CD4-positive, alpha-beta memory T cell (primary cell): ENCODE data around the gene UST. TPM values are rescaled to one million over a fixed set of nuclear protein-coding genes. Genes with fewer than 3 reads are reported as not detected.

ENCODE experiments used
- CTCF ChIA-PET: fragments of 350-600 bp; sonication (Branson Sonifier 250); formaldehyde crosslinking; loops from one replicate; lab custom pipeline; 2021; ENCODE audit warnings: inconsistent platforms; ENCODE audit not compliant: partially characterized antibody; lab: Charles Lee
- POLR2A ChIA-PET: fragments of 350-600 bp; sonication (Branson Sonifier 250); formaldehyde crosslinking; loops from one replicate; lab custom pipeline; 2021; ENCODE audit not compliant: partially characterized antibody; lab: Charles Lee
- DNase-seq, 5 donors: peaks; one replicate each; pipeline versions ENCODE4 v3.0.0 to v3.0.0-alpha.2; 2020 to 2022; ENCODE audit warnings: mixed read lengths in 1 of 5
- H3K27ac ChIP-seq: one replicate; pipeline ENCODE4 v1.7.0; 2013; ENCODE audit warnings: low read depth, low read length
- H3K27me3 ChIP-seq: 2 replicates; pipeline ENCODE4 v1.7.0; 2013; ENCODE audit warnings: mild to moderate bottlenecking, low read length, moderate library complexity; ENCODE audit not compliant: insufficient read depth
- H3K36me3 ChIP-seq: 2 replicates; pipeline ENCODE4 v1.7.0; 2013; ENCODE audit warnings: mild to moderate bottlenecking, low read length, moderate library complexity; ENCODE audit not compliant: insufficient read depth
- H3K4me1 ChIP-seq: 2 replicates; pipeline ENCODE4 v1.7.0; 2013; ENCODE audit warnings: mild to moderate bottlenecking, low read length, moderate library complexity; ENCODE audit not compliant: insufficient read depth
- H3K4me3 ChIP-seq, 2 donors: one replicate each; pipeline ENCODE4 v1.7.0; 2013; ENCODE audit warnings: low read length in 2 of 2, mild to moderate bottlenecking in 1 of 2
- H3K9me3 ChIP-seq, 2 donors: one replicate each; pipeline ENCODE4 v1.7.0; 2013; ENCODE audit warnings: low read length in 2 of 2, control low read depth in 1 of 2; ENCODE audit not compliant: control insufficient read depth in 1 of 2
- H3K27ac Mint-ChIP-seq, 7 donors: one replicate each; pipeline ENCODE4 v1.8.0; 2020 to 2021; ENCODE audit warnings: mixed read lengths in 7 of 7, mild to moderate bottlenecking in 6 of 7, inconsistent platforms in 3 of 7, moderate library complexity in 3 of 7
- H3K27me3 Mint-ChIP-seq, 2 donors: one replicate each; pipeline ENCODE4 v1.8.0; 2020 to 2021; ENCODE audit warnings: mixed read lengths in 2 of 2
- H3K36me3 Mint-ChIP-seq, 2 donors: one replicate each; pipeline ENCODE4 v1.8.0; 2020 to 2021; ENCODE audit warnings: mixed read lengths in 2 of 2, inconsistent platforms in 1 of 2, mild to moderate bottlenecking in 1 of 2
- H3K4me1 Mint-ChIP-seq, 4 donors: one replicate each; pipeline ENCODE4 v1.8.0; 2020 to 2021; ENCODE audit warnings: mixed read lengths in 4 of 4, mild to moderate bottlenecking in 1 of 4
- H3K4me3 Mint-ChIP-seq, 8 donors: one replicate each; pipeline ENCODE4 v1.8.0; 2020 to 2021; ENCODE audit warnings: mixed read lengths in 8 of 8, mild to moderate bottlenecking in 7 of 8, moderate library complexity in 6 of 8, inconsistent platforms in 3 of 8
- H3K9me3 Mint-ChIP-seq, 8 donors: one replicate each; pipeline ENCODE4 v1.8.0; 2020 to 2021; ENCODE audit warnings: mixed read lengths in 8 of 8, mild to moderate bottlenecking in 5 of 8, inconsistent platforms in 3 of 8, moderate library complexity in 1 of 8
- intact Hi-C: fragments of 100-400 bp; cut with micrococcal nuclease; formaldehyde crosslinking; loops from one replicate; pipeline ENCODE4 v1.15.1; 2023
- polyA plus RNA-seq, 2 donors: library from polyadenylated mRNA; unstranded; fragments of 300-500 nt; fragmentation: Illumina TruSeq; gene quantifications; one replicate each; pipeline ENCODE4 v1.2.3, GENCODE V29; 2021
- total RNA-seq, 2 experiments: library from RNA; stranded (reverse); gene quantifications; one replicate each; pipeline ENCODE4 v1.2.3, GENCODE V29; 2021

UST gene, protein sequence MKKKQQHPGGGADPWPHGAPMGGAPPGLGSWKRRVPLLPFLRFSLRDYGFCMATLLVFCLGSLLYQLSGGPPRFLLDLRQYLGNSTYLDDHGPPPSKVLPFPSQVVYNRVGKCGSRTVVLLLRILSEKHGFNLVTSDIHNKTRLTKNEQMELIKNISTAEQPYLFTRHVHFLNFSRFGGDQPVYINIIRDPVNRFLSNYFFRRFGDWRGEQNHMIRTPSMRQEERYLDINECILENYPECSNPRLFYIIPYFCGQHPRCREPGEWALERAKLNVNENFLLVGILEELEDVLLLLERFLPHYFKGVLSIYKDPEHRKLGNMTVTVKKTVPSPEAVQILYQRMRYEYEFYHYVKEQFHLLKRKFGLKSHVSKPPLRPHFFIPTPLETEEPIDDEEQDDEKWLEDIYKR
- total RNA-seq: 1 to 10 TPM; 7.0 to 7.6 TPM
- 1 to 10 TPM; 2.2 to 3.2 TPM for polyA plus RNA-seq

DNA sequence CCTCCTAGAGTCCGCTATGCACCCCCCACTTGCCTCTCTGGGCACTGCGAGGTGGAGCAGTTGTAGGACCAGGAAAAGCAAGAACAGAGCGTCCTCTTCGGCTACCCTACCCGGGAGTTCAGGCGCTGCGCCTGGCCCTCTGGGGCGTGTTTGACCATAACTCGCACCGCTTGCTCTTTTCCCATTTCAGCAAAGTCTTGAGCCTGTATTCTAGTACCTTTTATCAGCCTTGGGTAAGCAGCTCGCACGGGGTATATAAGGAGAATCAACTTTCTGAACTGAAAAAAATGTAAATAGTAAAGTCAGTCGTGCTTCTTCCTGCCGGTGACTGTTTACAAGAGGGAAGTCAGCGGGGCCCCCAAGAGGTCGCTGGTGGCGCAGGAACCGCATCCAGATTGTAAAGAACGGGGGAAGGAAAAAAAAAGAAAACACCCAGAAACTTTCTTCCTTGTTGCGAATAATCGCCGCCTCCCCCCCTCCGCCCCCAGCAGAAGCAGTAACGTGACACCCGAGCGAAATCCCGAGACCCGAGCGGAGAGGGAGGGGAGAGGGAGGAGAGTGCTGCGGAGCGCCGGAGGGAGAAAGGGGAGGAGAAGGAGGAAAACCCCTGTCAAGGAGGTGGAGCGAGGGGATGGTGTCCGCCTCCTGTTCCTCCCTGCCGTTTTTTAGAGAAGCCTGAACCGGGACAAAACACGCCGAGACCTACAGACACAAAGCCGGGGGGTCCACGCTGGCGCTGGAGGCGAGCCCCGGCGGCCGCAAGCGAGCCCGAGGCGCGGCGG, at the start of gene UST:
TSS of gene UST (plus strand) at position 668 of the 782 bp plus-strand sequence. CDS start 401 bp downstream, outside the sequence.
- intact Hi-C loops: loop anchor here (1.0 to 5.0 kb wide), 8 partner anchors 34 to 686 kb away; no protein-coding TSS in a partner anchor
- Mint-ChIP-seq H3K4me3 (peak within 1 kb of the TSS; percentile 93 to 99 (median 96)), H3K4me1 (peaks cover 22 to 48% (median 40%) of the 10 kb centered on the region in 4 donors), H3K27ac (peak within 1 kb of the TSS; percentile 93 to 97 (median 96)), H3K36me3 (peaks cover 0 to 9% of the 10 kb centered on the region in 2 donors), H3K27me3 (no peaks in the 10 kb centered on the region), H3K9me3 (peaks cover 0 to 1% (median 0%) of the 10 kb centered on the region in 8 donors)
- CTCF ChIA-PET: interaction anchor here (0.9 to 2.9 kb wide), 14 partner anchors 11 to 685 kb away, joined by 3 to 24 read pairs (median 4); no protein-coding TSS in a partner anchor
- H3K36me3 ChIP-seq: no peaks in the 10 kb centered on the region
- H3K27me3 ChIP-seq: no peaks in the 10 kb centered on the region
- no peaks in the 10 kb centered on the region for H3K9me3 ChIP-seq
- H3K4me3 ChIP-seq: peak within 1 kb of the TSS; percentile 31 to 71
- peak within 1 kb of the TSS; percentile 67 for H3K27ac ChIP-seq
- POLR2A ChIA-PET: interaction anchor here (0.6 to 9.3 kb wide), 5 partner anchors 13 to 1001 kb away, joined by 4 to 183 read pairs (median 7); no protein-coding TSS in a partner anchor
- DNase-seq: peak; percentile 75 to 86 (median 81)
- H3K4me1 ChIP-seq: peaks cover 35% of the 10 kb centered on the region

DNA sequence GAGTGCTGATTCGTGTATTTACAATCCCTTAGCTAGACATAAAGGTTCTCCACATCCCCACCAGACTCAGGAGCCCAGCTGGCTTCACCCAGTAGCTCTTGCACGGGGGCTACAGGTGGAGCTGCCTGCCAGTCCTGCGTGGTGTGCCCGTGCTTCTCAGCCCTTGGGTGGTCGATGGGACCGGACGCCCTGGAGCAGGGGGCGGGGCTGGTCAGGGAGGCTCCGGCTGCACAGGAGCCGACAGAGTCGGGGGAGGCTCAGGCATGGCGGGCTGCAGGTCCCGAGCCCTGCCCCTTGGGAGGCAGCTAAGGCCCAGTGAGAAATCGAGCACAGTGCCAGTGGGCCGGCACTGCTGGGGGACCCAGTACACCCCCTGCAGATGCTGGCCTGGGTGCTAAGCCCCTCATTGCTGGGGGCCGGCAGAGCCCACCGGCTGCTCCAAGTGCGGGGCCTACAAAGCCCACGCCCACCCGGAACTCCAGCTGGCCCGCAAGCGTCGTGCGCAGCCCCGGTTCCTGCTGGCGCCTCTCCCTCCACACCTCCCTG, 48.9 kb upstream of the UST start:
- no peak overlapping the region for H3K27ac Mint-ChIP-seq
- intact Hi-C loops: no loop called here
- Histone ChIP-seq H3K36me3 (no peaks in the 10 kb centered on the region), H3K27me3 (no peaks in the 10 kb centered on the region), H3K9me3 (no peaks in the 10 kb centered on the region), H3K27ac (no peak overlapping the region), H3K4me1 (peaks cover 16% of the 10 kb centered on the region), H3K4me3 (no peak overlapping the region)
- H3K27me3 Mint-ChIP-seq: no peaks in the 10 kb centered on the region
- POLR2A ChIA-PET: no interaction called here
- peaks cover 12 to 19% (median 17%) of the 10 kb centered on the region in 4 donors for H3K4me1 Mint-ChIP-seq
- no peak overlapping the region for H3K4me3 Mint-ChIP-seq
- peaks cover 0 to 3% of the 10 kb centered on the region in 2 donors for H3K36me3 Mint-ChIP-seq
- no peak for DNase-seq
- H3K9me3 Mint-ChIP-seq: peaks cover 0 to 5% (median 2%) of the 10 kb centered on the region in 8 donors
- CTCF ChIA-PET: no interaction called here

DNA sequence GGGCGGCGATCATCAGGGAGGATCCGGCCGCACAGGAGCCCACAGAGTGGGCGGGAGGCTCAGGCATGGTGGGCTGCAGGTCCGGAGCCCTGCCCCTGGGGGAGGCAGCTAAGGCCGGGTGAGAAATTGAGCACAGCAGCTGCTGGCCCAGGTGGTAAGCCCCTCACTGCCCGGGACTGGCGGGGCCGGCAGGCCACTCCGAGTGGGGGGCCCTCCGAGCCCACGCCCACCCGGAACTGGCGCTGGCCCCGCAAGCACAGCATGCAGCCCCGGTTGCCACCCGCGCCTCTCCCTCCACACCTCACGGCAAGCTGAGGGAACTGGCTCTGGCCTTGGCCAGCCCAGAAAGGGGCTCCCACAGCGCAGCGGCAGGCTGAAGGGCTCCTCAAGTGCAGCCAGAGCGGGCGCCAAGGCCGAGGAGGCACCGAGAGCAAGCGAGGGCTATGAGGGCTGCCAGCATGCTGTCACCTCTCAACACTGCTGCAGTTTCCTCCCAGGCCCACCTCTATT, 48.1 kb upstream of the UST start:
- no peaks in the 10 kb centered on the region for H3K9me3 ChIP-seq
- CTCF ChIA-PET: no interaction called here
- no peak overlapping the region for H3K27ac Mint-ChIP-seq
- intact Hi-C loops: no loop called here
- H3K27me3 Mint-ChIP-seq: no peaks in the 10 kb centered on the region
- no peaks in the 10 kb centered on the region for H3K36me3 ChIP-seq
- no peak overlapping the region for H3K27ac ChIP-seq
- no peak for DNase-seq
- H3K27me3 ChIP-seq: no peaks in the 10 kb centered on the region
- no peak overlapping the region for H3K4me3 ChIP-seq
- peaks cover 2 to 4% of the 10 kb centered on the region in 2 donors for H3K36me3 Mint-ChIP-seq
- peaks cover 12 to 19% (median 17%) of the 10 kb centered on the region in 4 donors for H3K4me1 Mint-ChIP-seq
- peaks cover 16% of the 10 kb centered on the region for H3K4me1 ChIP-seq
- POLR2A ChIA-PET: no interaction called here
- H3K4me3 Mint-ChIP-seq: no peak overlapping the region
- peaks cover 2 to 9% (median 5%) of the 10 kb centered on the region in 8 donors for H3K9me3 Mint-ChIP-seq

DNA sequence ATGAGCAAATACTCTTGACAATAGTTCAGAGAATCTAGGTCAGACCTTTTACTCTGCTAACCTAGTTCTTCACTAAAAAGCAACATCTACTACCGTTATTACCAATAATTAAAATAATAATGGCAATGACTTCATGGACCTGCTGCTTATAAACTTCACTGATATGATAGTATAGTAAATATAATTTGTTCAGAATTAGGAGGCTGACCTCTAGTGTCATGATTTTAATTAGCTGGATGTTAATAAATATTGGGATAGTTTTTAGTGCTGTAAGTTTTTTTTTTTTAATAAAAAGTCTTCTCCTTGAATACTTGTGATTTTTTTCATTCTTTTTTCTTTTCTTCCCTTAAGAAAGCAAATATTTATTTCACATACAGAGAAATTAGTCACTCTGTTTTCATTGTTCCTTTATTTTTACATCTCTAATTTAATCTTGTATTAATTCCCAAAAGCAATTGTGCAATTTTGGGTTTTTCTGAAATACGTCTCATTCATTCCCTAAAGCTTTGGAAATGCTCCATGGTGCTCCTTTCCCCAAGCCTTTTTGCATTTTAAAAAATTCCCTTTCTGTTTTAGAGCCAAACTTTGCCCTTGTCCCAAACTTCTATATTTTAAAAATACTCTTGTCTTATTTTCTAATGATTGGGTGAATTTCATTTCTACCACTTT, 46.6 kb upstream of the UST start:
- Histone ChIP-seq H3K27ac (no peak overlapping the region), H3K36me3 (no peaks in the 10 kb centered on the region), H3K27me3 (no peaks in the 10 kb centered on the region), H3K4me1 (peaks cover 16% of the 10 kb centered on the region), H3K9me3 (no peaks in the 10 kb centered on the region), H3K4me3 (peak overlapping the region; percentile 55 to 62)
- no peaks in the 10 kb centered on the region for H3K27me3 Mint-ChIP-seq
- peak overlapping the region in 6 of 7 donors; percentile 1 to 91 (median 79) for H3K27ac Mint-ChIP-seq
- CTCF ChIA-PET: no interaction called here
- POLR2A ChIA-PET: interaction anchor here (1.3 kb wide), 1 partner anchor 20 kb away, joined by 5 read pairs; no protein-coding TSS in a partner anchor
- DNase-seq: no peak
- H3K9me3 Mint-ChIP-seq: peaks cover 2 to 9% (median 5%) of the 10 kb centered on the region in 8 donors
- intact Hi-C loops: no loop called here
- H3K36me3 Mint-ChIP-seq: peaks cover 2 to 4% of the 10 kb centered on the region in 2 donors
- H3K4me1 Mint-ChIP-seq: peaks cover 12 to 19% (median 18%) of the 10 kb centered on the region in 4 donors
- peak overlapping the region; percentile 77 to 93 (median 86) for H3K4me3 Mint-ChIP-seq

DNA sequence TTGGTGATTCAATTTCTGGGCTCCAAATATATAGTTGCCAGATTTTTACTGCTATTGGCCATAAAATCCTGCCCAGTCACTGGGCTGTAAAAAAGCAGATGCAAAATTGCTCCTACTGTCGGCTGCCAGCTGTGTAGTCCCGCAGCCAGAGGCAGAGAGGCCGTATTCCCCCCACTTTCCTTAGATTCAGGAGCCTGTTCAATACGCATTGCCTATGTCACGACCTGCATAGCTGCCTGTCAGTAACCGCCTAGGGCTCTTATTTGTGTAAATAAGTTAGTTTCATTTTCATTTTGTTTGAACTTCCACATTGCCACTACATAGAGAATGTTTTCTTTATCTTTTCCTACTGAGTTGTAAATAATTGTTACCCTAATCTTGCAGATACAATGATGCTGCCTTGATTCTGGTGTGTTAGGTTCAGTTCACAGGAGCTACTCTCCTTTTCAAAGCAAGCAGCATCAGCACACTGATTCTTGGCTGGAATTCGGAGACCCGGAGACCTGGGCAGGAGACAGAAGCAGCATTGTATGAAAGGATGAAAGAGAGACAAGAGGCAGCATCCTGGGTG, 46.0 kb upstream of the UST start:
- H3K4me1 Mint-ChIP-seq: peaks cover 12 to 19% (median 18%) of the 10 kb centered on the region in 4 donors
- Histone ChIP-seq H3K27me3 (no peaks in the 10 kb centered on the region), H3K4me1 (peaks cover 16% of the 10 kb centered on the region), H3K9me3 (no peaks in the 10 kb centered on the region), H3K4me3 (peak overlapping the region; percentile 55 to 62), H3K27ac (no peak overlapping the region), H3K36me3 (no peaks in the 10 kb centered on the region)
- peaks cover 2 to 9% (median 5%) of the 10 kb centered on the region in 8 donors for H3K9me3 Mint-ChIP-seq
- H3K36me3 Mint-ChIP-seq: peaks cover 2 to 4% of the 10 kb centered on the region in 2 donors
- CTCF ChIA-PET: no interaction called here
- intact Hi-C loops: no loop called here
- peak overlapping the region; percentile 1 to 91 (median 78) for H3K27ac Mint-ChIP-seq
- POLR2A ChIA-PET: interaction anchor here (1.3 kb wide), 1 partner anchor 21 kb away, joined by 5 read pairs; no protein-coding TSS in a partner anchor
- peak overlapping the region; percentile 77 to 93 (median 86) for H3K4me3 Mint-ChIP-seq
- no peaks in the 10 kb centered on the region for H3K27me3 Mint-ChIP-seq
- peak; percentile 29 to 46 (median 36) for DNase-seq

DNA sequence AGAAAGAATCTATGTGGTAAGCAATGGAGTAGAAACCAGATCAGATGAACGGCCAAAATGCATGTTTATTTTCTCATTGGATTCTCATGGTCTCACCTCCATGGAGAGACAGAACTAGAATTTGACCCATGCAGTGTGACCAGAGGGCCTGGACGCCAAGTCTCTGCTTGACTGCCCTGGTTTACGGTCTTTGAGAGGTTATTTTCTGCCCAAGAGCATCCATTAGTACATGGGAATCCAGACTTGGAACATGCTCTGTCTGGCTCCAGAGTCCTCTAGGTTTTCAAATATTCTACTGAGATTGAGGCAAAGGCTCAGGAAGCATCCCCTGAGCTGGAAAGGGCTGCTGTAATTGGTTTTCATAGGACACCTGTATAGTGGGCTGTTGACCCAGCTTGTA, 45.5 kb upstream of the UST start:
- Mint-ChIP-seq H3K27me3 (no peaks in the 10 kb centered on the region), H3K27ac (peak overlapping the region; percentile 1 to 91 (median 78)), H3K36me3 (peaks cover 2 to 4% of the 10 kb centered on the region in 2 donors), H3K9me3 (peaks cover 2 to 9% (median 5%) of the 10 kb centered on the region in 8 donors), H3K4me3 (peak overlapping the region; percentile 77 to 93 (median 86)), H3K4me1 (peaks cover 12 to 19% (median 18%) of the 10 kb centered on the region in 4 donors)
- Histone ChIP-seq H3K36me3 (no peaks in the 10 kb centered on the region), H3K4me1 (peaks cover 16% of the 10 kb centered on the region), H3K27ac (no peak overlapping the region), H3K27me3 (no peaks in the 10 kb centered on the region), H3K9me3 (no peaks in the 10 kb centered on the region), H3K4me3 (peak overlapping the region; percentile 55 to 62)
- ChIA-PET POLR2A (no interaction called here), CTCF (no interaction called here)
- DNase-seq: no peak
- intact Hi-C loops: no loop called here
